Measurements from ENCODE around the gene PRDM16.

PRDM16 gene

GRCh38 chr1:3290915-3291314, 221.9 kb downstream of the PRDM16 start:
- no peak for DNase-seq

GRCh38 chr1:3292051-3292722, 223.2 kb downstream of the PRDM16 start:
- DNase-seq, result no peak

- no peak for DNase-seq
These were observed 224.0 kb downstream of the PRDM16 start for GRCh38 chr1:3292868-3293562.

- DNase-seq, result no peak
These were observed 224.6 kb downstream of the PRDM16 start for GRCh38 chr1:3293563-3294080.

GRCh38 chr1:3294450-3294849, 225.4 kb downstream of the PRDM16 start:
- no peak for DNase-seq

- DNase-seq, result no peak
These were observed 226.8 kb downstream of the PRDM16 start for GRCh38 chr1:3295846-3296245.

GRCh38 chr1:3296326-3296725, 227.3 kb downstream of the PRDM16 start:
- DNase-seq, result no peak

- DNase-seq, result no peak
These were observed 227.8 kb downstream of the PRDM16 start for GRCh38 chr1:3296826-3297225.

GRCh38 chr1:3297756-3298155, 228.8 kb downstream of the PRDM16 start:
- no peak for DNase-seq

- DNase-seq, result no peak
These were observed 229.2 kb downstream of the PRDM16 start for GRCh38 chr1:3298197-3298596.

- DNase-seq, result no peak
These were observed 235.2 kb downstream of the PRDM16 start for GRCh38 chr1:3304246-3304645.

- DNase-seq, result no peak
These were observed 235.7 kb downstream of the PRDM16 start for GRCh38 chr1:3304692-3305091.

- DNase-seq, result no peak
These were observed 236.2 kb downstream of the PRDM16 start for GRCh38 chr1:3305156-3305555.

GRCh38 chr1:3306583-3307291, 237.7 kb downstream of the PRDM16 start:
- DNase-seq, result no peak

- DNase-seq, result no peak
These were observed 238.4 kb downstream of the PRDM16 start for GRCh38 chr1:3307359-3307758.

GRCh38 chr1:3308053-3308452, 239.1 kb downstream of the PRDM16 start:
- DNase-seq, result no peak

- no peak for DNase-seq
These were observed 241.9 kb downstream of the PRDM16 start for GRCh38 chr1:3310718-3311400.

GRCh38 chr1:3311711-3312110, 242.7 kb downstream of the PRDM16 start:
- DNase-seq, result no peak

- no peak for DNase-seq
These were observed 243.4 kb downstream of the PRDM16 start for GRCh38 chr1:3312310-3312897.

GRCh38 chr1:3312898-3313575, 244.0 kb downstream of the PRDM16 start:
- DNase-seq, result no peak

- no peak for DNase-seq
These were observed 244.6 kb downstream of the PRDM16 start for GRCh38 chr1:3313576-3313950.

Measured in NCI-H1436 treated with DMSO at 0.1 percent for 48 hours (cell line).